T47D (cell line): ENCODE data around the gene ALDH16A1.

Experiments
- DNase-seq, 2 experiments: peaks; one replicate each; pipeline versions ENCODE4 v3.0.0 to v3.0.0-alpha.2; 2011 to 2012; ENCODE audit warnings: low read depth in 1 of 2, low spot score in 1 of 2
- JUND ChIP-seq: IDR thresholded peaks from 2 replicates; pipeline ENCODE4 v1.6.1; 2012; ENCODE audit warnings: low read depth
- in situ Hi-C: cut with HindIII; loops from 2 replicates; pipeline ENCODE4 v1.10.0; 2016; ENCODE audit warnings: low sequenced_read_pairs, low pct_unique_long_range_greater_than_20kb

The ALDH16A1 gene

GRCh38 chr19:49417088-49417487 lies 35.9 kb upstream of the ALDH16A1 start:
- DNase-seq: no peak
- TF ChIP-seq JUND: no peak
- in situ Hi-C loops: no loop called here

- DNase-seq: no peak
- in situ Hi-C loops: no loop called here
- no peak for TF ChIP-seq JUND
Measured at GRCh38 chr19:49418511-49418910, 34.5 kb upstream of the ALDH16A1 start.

- TF ChIP-seq JUND: no peak
- no peak for DNase-seq
- in situ Hi-C loops: no loop called here
Measured at GRCh38 chr19:49419173-49419572, 33.9 kb upstream of the ALDH16A1 start.

DNA sequence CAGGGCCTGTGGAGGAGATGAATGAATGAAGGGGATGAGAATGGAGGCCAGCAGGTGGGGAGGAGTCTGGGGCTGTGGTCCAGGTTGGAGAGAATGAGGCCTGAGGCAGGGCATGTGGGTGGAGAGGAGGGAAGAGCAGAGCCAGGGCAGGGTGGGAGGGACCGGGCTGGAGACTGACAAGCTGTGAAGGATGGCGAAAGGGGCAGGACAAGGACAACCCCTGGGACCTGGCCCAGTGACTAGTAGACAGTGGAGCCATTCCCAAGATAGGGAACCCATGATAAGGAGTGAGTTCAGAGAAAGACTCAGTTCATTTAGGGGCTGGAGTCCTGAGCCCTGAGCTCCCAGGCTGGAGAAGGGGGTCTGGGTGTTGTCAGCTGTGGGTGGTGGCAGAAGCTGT lies 32.8 kb upstream of the ALDH16A1 start:
- in situ Hi-C loops: no loop called here
- no peak for TF ChIP-seq JUND

GRCh38 chr19:49421039-49421877 lies 31.8 kb upstream of the ALDH16A1 start:
- TF ChIP-seq JUND: no peak
- in situ Hi-C loops: no loop called here
- peak; percentile 76 to 86 for DNase-seq

More for the DNA sequence above, 32.8 kb upstream of the ALDH16A1 start:
- DNase-seq: no peak

DNA sequence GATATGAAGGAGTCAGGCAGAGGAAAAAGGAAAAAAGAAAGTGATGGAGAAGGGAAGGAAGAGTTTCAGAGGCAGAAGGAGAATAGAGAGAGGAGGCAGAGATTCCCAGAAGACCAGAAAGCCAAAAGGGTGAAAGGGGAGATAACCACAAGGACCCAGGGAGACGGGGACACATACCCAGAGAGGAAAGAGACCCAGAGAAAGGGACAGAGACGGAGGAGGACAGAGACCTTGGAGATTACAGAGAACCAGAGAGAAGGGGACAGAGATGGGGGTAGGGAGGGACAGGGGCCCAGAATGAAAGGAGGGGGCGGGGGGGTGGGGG lies 31.2 kb upstream of the ALDH16A1 start:
- in situ Hi-C loops: no loop called here
- no peak for DNase-seq
- no peak for TF ChIP-seq JUND

DNA sequence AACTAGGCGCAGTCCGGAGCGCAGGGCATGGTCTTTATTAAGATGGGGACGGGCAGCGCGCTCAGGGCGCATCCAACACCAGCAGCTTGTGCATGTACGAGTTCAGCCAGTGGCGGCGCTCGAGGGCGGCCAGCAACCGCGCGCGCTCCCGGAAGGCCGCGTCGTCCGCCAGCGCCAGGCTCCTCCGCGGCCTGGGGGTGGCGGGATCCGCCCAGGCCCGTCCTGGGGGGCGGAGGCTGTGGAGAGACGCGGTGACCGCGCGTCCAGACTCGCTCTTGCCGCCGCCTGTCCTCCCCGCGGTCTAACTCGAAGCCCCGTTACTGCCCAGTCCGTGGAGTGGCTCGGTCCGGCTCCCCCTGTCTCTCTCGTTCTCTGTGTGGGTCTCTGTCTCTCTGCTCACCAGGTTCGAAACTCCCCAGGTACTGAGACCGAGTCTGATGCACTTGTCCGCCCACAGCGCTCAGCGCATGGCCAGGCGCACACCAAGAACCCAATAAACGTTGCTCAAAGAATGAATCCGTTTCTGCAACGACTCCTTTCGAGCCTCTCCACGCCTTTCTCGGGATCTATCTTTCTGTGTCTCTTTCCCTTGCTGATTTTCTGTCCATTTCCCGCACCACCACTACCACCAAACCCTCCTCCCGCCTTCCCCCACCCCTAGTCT lies 30.5 kb upstream of the ALDH16A1 start:
- no peak for TF ChIP-seq JUND
- in situ Hi-C loops: no loop called here
- DNase-seq: peak in 1 of 2 experiments; percentile 57

GRCh38 chr19:49423071-49423984 lies 29.7 kb upstream of the ALDH16A1 start, which contains the start of gene PTH2:
Gene PTH2, minus strand, starts transcription at chr19:49423441. Its CDS starts 102 bp downstream, at chr19:49423339.
- in situ Hi-C loops: no loop called here
- DNase-seq: no peak
- TF ChIP-seq JUND: no peak

- no peak for TF ChIP-seq JUND
- in situ Hi-C loops: no loop called here
- no peak for DNase-seq
Measured at GRCh38 chr19:49423985-49424303, 29.1 kb upstream of the ALDH16A1 start.

GRCh38 chr19:49425178-49425577 lies 27.8 kb upstream of the ALDH16A1 start, which contains the start of gene GFY:
Gene GFY, plus strand, starts transcription at chr19:49425388. Its CDS starts 1,043 bp downstream, at chr19:49426431.
- in situ Hi-C loops: no loop called here

GRCh38 chr19:49425922-49426592 lies 27.0 kb upstream of the ALDH16A1 start:
- no peak for TF ChIP-seq JUND
- DNase-seq: peak in 1 of 2 experiments; percentile 59
- in situ Hi-C loops: no loop called here

More at GRCh38 chr19:49425178-49425577, 27.8 kb upstream of the ALDH16A1 start, which contains the start of gene GFY:
- TF ChIP-seq JUND: no peak
- DNase-seq: no peak

DNA sequence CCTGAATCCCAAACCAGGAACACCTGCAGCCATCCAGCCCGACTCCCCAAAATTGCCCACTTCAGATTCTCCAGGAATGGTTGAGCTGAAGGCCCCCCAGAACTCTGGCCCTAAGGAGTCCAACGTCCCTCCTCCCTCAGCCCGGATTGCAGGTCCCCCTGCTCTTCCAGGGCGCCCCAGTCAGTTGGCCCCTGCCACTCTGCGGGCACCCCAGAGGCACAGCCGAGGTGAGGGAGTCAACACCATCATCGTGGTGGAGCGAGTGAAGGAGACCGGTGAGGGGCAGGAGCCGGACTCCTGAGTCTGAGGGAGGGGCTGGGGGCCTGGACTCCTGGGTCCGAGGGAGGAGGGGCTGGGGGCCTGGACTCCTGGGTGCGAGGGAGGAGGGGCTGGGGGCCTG lies 25.7 kb upstream of the ALDH16A1 start:
- in situ Hi-C loops: no loop called here
- no peak for TF ChIP-seq JUND
- no peak for DNase-seq
